Left ventricle myocardium superior (tissue), 1 donor: ENCODE data around the gene BST1. TPM values are rescaled to one million over a fixed set of nuclear protein-coding genes. Genes with fewer than 3 reads are reported as not detected.
"Not testable (repeated sequence)": the region's sequence is repeated elsewhere in the genome, so short reads cannot be mapped to it uniquely, and the experiment has no call there.

Source experiments
- ATAC-seq: fragments of 200-7000 bp; cut with Tn5 transposase; one replicate; pipeline ENCODE4 v1.9.1; 2020; ENCODE audit warnings: mild to moderate bottlenecking, moderate library complexity
- DNase-seq: peaks from one replicate; pipeline ENCODE4 v3.0.0-alpha.2; 2020
- intact Hi-C: fragments of 100-400 bp; cut with micrococcal nuclease; formaldehyde crosslinking; loops from one replicate; pipeline ENCODE4 v1.11.0; 2022
- total RNA-seq: library from RNA; stranded (reverse); fragmentation: NEBNext Ultra II Directional; extraction: Animal tissue kit (Norgen Biotek cat#: 25700); gene quantifications from one replicate; pipeline ENCODE4 v1.2.1, GENCODE V29; 2021
- donor health status: DM: no; HTN: yes; CAD: no; lungs with severe emphysema.

BST1 gene
- total RNA-seq, 1 donor from 2014 or later: 3.6 TPM

- DNase-seq, ATAC-seq: not testable (repeated sequence)
- intact Hi-C loops: loop anchor here (10.0 kb wide), 1 partner anchor 222 kb away; no protein-coding TSS in a partner anchor
Observed at GRCh38 chr4:15733061-15733460, 30.2 kb downstream of the BST1 start.

- DNase-seq: no peak
- intact Hi-C loops: loop anchor here (10.0 kb wide), 1 partner anchor 219 kb away; no protein-coding TSS in a partner anchor
- ATAC-seq: no peak
Observed at GRCh38 chr4:15735536-15735935, 32.7 kb downstream of the BST1 start.

GRCh38 chr4:15736514-15737050, 33.7 kb downstream of the BST1 start:
- DNase-seq (no peak), ATAC-seq (no peak)
- intact Hi-C loops: loop anchor here (10.0 kb wide), 1 partner anchor 218 kb away; no protein-coding TSS in a partner anchor

- DNase-seq (no peak), ATAC-seq (no peak)
- intact Hi-C loops: loop anchor here (10.0 kb wide), 1 partner anchor 218 kb away; no protein-coding TSS in a partner anchor
Observed at GRCh38 chr4:15737255-15737654, 34.4 kb downstream of the BST1 start.

- intact Hi-C loops: loop anchor here (10.0 kb wide), 1 partner anchor 216 kb away; no protein-coding TSS in a partner anchor
- ATAC-seq (no peak), DNase-seq (no peak)
Observed at GRCh38 chr4:15738877-15739276, 36.0 kb downstream of the BST1 start.

GRCh38 chr4:15740764-15741404, 38.0 kb downstream of the BST1 start:
- intact Hi-C loops: no loop called here
- ATAC-seq (no peak), DNase-seq (no peak)

- intact Hi-C loops: no loop called here
- no peak for ATAC-seq
- no peak for DNase-seq
Observed at GRCh38 chr4:15742083-15742582, 39.3 kb downstream of the BST1 start.

GRCh38 chr4:15742637-15743036, 39.8 kb downstream of the BST1 start:
- ATAC-seq: no peak
- intact Hi-C loops: no loop called here

GRCh38 chr4:15744016-15744545, 41.2 kb downstream of the BST1 start:
- intact Hi-C loops: no loop called here
- DNase-seq (no peak), ATAC-seq (no peak)

More at GRCh38 chr4:15742637-15743036, 39.8 kb downstream of the BST1 start:
- DNase-seq: no peak

GRCh38 chr4:15746110-15746509, 43.2 kb downstream of the BST1 start:
- ATAC-seq (no peak), DNase-seq (no peak)
- intact Hi-C loops: no loop called here

- ATAC-seq (no peak), DNase-seq (no peak)
- intact Hi-C loops: no loop called here
Observed at GRCh38 chr4:15749001-15749400, 46.1 kb downstream of the BST1 start.

GRCh38 chr4:15751153-15751552, 48.3 kb downstream of the BST1 start:
- intact Hi-C loops: no loop called here
- no peak for ATAC-seq
- no peak for DNase-seq

- intact Hi-C loops: no loop called here
- ATAC-seq: no peak
Observed at GRCh38 chr4:15753081-15753480, 50.2 kb downstream of the BST1 start.

GRCh38 chr4:15753786-15754185, 50.9 kb downstream of the BST1 start:
- ATAC-seq (peak; percentile 97), DNase-seq (peak; percentile 77)
- intact Hi-C loops: no loop called here

More at GRCh38 chr4:15753081-15753480, 50.2 kb downstream of the BST1 start:
- DNase-seq: no peak

- intact Hi-C loops: no loop called here
- peak; percentile 65 for ATAC-seq
- no peak for DNase-seq
Observed at GRCh38 chr4:15754323-15754722, 51.5 kb downstream of the BST1 start.

GRCh38 chr4:15755321-15756155, 52.7 kb downstream of the BST1 start:
- intact Hi-C loops: no loop called here
- DNase-seq (no peak), ATAC-seq (no peak)

GRCh38 chr4:15756361-15756861, 53.5 kb downstream of the BST1 start:
- intact Hi-C loops: no loop called here

GRCh38 chr4:15757054-15757453, 54.2 kb downstream of the BST1 start:
- intact Hi-C loops: no loop called here
- DNase-seq: no peak
- ATAC-seq: no peak

More at GRCh38 chr4:15756361-15756861, 53.5 kb downstream of the BST1 start:
- no peak for ATAC-seq
- DNase-seq: no peak

- ATAC-seq (no peak), DNase-seq (no peak)
- intact Hi-C loops: no loop called here
Observed at GRCh38 chr4:15758294-15758693, 55.4 kb downstream of the BST1 start.
